ENCODE data around the gene MAX. TPM values are rescaled to one million over a fixed set of nuclear protein-coding genes. Genes with fewer than 3 reads are reported as not detected.

MAX gene
- total RNA-seq (ENCODE audit: unreplicated experiment) = 76.1 TPM
- long read RNA-seq, partial matches to known transcripts = 0 of 7 reads
- long read RNA-seq, other reads (novel, unspliced or antisense) = 3 of 7 reads

- DNase-seq (ENCODE audit: low spot score) = peak; percentile 95
- Mint-ChIP-seq H3K27me3 (ENCODE audit: unreplicated experiment) (peaks cover 7% of the 10 kb centered on the region), H3K36me3 (ENCODE audit: low read depth, unreplicated experiment) (peaks cover 8% of the 10 kb centered on the region), H3K27ac (ENCODE audit: unreplicated experiment) (peak within 1 kb of the TSS; percentile 96), H3K4me3 (ENCODE audit: unreplicated experiment) (peak within 1 kb of the TSS; percentile 99), H3K9me3 (ENCODE audit: unreplicated experiment) (no peaks in the 10 kb centered on the region), H3K4me1 (ENCODE audit: unreplicated experiment) (peaks cover 34% of the 10 kb centered on the region)
- TF ChIP-seq CTCF (IDR thresholded peaks at IDR 0.05; ENCODE audit: unreplicated experiment) = no peak
Observed at GRCh38 chr14:65102441-65103149, at the start of gene MAX. Gene MAX, minus strand, starts transcription at chr14:65102517. Its CDS starts 178 bp downstream, at chr14:65102339.

DNA sequence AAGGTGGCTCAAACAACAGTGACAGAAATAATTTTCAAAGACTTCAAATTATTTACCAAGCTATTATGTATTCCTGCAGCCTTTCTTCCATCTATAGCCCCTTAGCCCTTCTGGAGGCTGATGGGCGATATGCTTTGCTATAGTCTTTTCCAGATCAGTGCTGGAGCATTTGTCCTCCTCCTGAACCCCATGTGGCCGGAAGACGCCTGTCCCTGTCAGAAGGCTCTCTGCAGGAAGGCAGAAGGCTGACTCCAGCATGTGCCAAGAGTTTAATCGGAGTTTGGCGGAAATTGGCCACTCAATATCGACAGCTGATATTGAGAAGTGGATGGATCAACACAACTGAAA is 49.3 kb upstream of the MAX start:
- no peak overlapping the region for H3K4me3 Mint-ChIP-seq (ENCODE audit: unreplicated experiment)
- TF ChIP-seq CTCF (IDR thresholded peaks at IDR 0.05; ENCODE audit: unreplicated experiment) = no peak
- H3K27me3 Mint-ChIP-seq (ENCODE audit: unreplicated experiment) = peaks cover 3% of the 10 kb centered on the region
- no peak for DNase-seq (ENCODE audit: low spot score)
- peaks cover 3% of the 10 kb centered on the region for H3K4me1 Mint-ChIP-seq (ENCODE audit: unreplicated experiment)
- H3K36me3 Mint-ChIP-seq (ENCODE audit: low read depth, unreplicated experiment) = no peaks in the 10 kb centered on the region
- no peak overlapping the region for H3K27ac Mint-ChIP-seq (ENCODE audit: unreplicated experiment)
- H3K9me3 Mint-ChIP-seq (ENCODE audit: unreplicated experiment) = no peaks in the 10 kb centered on the region

- DNase-seq (ENCODE audit: low spot score) = no peak
- Mint-ChIP-seq H3K27me3 (ENCODE audit: unreplicated experiment) (peaks cover 3% of the 10 kb centered on the region), H3K4me3 (ENCODE audit: unreplicated experiment) (no peak overlapping the region), H3K4me1 (ENCODE audit: unreplicated experiment) (no peaks in the 10 kb centered on the region), H3K9me3 (ENCODE audit: unreplicated experiment) (no peaks in the 10 kb centered on the region), H3K27ac (ENCODE audit: unreplicated experiment) (no peak overlapping the region), H3K36me3 (ENCODE audit: low read depth, unreplicated experiment) (no peaks in the 10 kb centered on the region)
- no peak for TF ChIP-seq CTCF (IDR thresholded peaks at IDR 0.05; ENCODE audit: unreplicated experiment)
Observed at GRCh38 chr14:65150898-65151608, 48.7 kb upstream of the MAX start.

- no peak overlapping the region for H3K27ac Mint-ChIP-seq (ENCODE audit: unreplicated experiment)
- no peak for DNase-seq (ENCODE audit: low spot score)
- H3K4me3 Mint-ChIP-seq (ENCODE audit: unreplicated experiment) = no peak overlapping the region
- no peaks in the 10 kb centered on the region for H3K27me3 Mint-ChIP-seq (ENCODE audit: unreplicated experiment)
- H3K9me3 Mint-ChIP-seq (ENCODE audit: unreplicated experiment) = no peaks in the 10 kb centered on the region
- no peaks in the 10 kb centered on the region for H3K36me3 Mint-ChIP-seq (ENCODE audit: low read depth, unreplicated experiment)
- H3K4me1 Mint-ChIP-seq (ENCODE audit: unreplicated experiment) = no peaks in the 10 kb centered on the region
- TF ChIP-seq CTCF (IDR thresholded peaks at IDR 0.05; ENCODE audit: unreplicated experiment) = no peak
Observed at GRCh38 chr14:65149116-65149515, 46.8 kb upstream of the MAX start.

DNA sequence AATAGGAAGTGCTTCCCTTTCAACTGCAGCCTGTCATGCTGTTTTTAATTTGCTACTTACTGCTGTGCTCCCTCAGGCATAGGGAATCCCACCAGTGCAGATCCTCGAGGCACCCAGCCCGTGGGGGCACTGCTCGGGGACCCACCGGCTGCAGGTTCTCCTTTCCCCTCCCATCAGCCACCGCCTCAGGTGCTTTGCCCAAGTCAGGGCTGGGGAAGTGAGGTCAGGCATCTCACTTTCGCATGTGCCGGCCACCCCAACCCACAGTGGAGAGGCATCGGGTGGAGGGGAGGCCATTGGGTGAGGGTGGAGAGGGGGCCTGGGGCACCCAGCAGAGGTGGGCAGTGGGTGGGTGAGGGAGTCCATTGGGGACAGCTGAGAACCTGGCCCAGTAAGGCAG is 41.9 kb upstream of the MAX start:
- TF ChIP-seq CTCF (IDR thresholded peaks at IDR 0.05; ENCODE audit: unreplicated experiment) = no peak
- Mint-ChIP-seq H3K36me3 (ENCODE audit: low read depth, unreplicated experiment) (no peaks in the 10 kb centered on the region), H3K27ac (ENCODE audit: unreplicated experiment) (no peak overlapping the region), H3K27me3 (ENCODE audit: unreplicated experiment) (no peaks in the 10 kb centered on the region), H3K9me3 (ENCODE audit: unreplicated experiment) (no peaks in the 10 kb centered on the region), H3K4me1 (ENCODE audit: unreplicated experiment) (no peaks in the 10 kb centered on the region), H3K4me3 (ENCODE audit: unreplicated experiment) (no peak overlapping the region)
- no peak for DNase-seq (ENCODE audit: low spot score)

All from endothelial cell (in vitro differentiated cells).